IMR-90 (cell line): ENCODE results near the gene MAML2.

Experiments
- BHLHE40 ChIP-seq: fragments of 150-350 bp; IDR thresholded peaks from 2 replicates; pipeline ENCODE4 v1.6.1; 2016; ENCODE audit warnings: mild to moderate bottlenecking, low read depth, low read length
- CTCF ChIP-seq: conservative IDR thresholded peaks from 2 replicates; pipeline ENCODE4 v1.5.1; 2012; ENCODE audit warnings: mild to moderate bottlenecking, low read depth, low read length, improper control_type of control experiment
- MAFK ChIP-seq: IDR thresholded peaks from 2 replicates; pipeline ENCODE4 v1.6.1; 2012; ENCODE audit warnings: low read depth, low read length, improper control_type of control experiment
- TF ChIP-seq, protein P1 (sequence below): fragments of 150-350 bp; IDR thresholded peaks from 2 replicates; pipeline ENCODE4 v1.6.1; 2016; ENCODE audit warnings: low read depth, mild to moderate bottlenecking, low read length, moderate library complexity, borderline replicate concordance

DNA sequence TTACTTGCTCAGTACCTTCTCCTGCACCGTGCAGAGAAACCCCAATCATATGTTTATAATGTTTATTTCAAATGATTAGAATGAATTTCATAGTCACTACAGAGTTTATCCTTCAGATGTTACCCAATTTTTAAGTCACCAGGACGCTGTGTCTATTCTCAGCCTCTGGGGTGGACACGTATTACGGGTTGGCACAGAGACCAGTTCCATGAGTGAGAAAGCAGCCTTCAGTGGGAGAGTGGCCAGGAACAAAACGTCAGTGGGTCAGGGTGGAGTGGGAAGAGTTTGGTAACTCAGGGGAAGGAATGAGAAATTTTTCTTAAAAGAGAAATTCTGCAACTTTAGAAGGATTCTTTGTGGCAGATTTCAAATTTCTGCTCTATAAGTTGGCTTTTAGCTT lies 342.0 kb downstream of the MAML2 start:
- TF ChIP-seq CTCF (no peak), BHLHE40 (no peak), MAFK (no peak)
- TF ChIP-seq, protein P1, sequence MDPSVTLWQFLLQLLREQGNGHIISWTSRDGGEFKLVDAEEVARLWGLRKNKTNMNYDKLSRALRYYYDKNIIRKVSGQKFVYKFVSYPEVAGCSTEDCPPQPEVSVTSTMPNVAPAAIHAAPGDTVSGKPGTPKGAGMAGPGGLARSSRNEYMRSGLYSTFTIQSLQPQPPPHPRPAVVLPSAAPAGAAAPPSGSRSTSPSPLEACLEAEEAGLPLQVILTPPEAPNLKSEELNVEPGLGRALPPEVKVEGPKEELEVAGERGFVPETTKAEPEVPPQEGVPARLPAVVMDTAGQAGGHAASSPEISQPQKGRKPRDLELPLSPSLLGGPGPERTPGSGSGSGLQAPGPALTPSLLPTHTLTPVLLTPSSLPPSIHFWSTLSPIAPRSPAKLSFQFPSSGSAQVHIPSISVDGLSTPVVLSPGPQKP: no peak
